ENCODE results near the gene SPON2. TPM values are rescaled to one million over a fixed set of nuclear protein-coding genes. Genes with fewer than 3 reads are reported as not detected.

Gene SPON2
- total RNA-seq, 1 experiment from 2014 or later: 0.54 TPM

DNA sequence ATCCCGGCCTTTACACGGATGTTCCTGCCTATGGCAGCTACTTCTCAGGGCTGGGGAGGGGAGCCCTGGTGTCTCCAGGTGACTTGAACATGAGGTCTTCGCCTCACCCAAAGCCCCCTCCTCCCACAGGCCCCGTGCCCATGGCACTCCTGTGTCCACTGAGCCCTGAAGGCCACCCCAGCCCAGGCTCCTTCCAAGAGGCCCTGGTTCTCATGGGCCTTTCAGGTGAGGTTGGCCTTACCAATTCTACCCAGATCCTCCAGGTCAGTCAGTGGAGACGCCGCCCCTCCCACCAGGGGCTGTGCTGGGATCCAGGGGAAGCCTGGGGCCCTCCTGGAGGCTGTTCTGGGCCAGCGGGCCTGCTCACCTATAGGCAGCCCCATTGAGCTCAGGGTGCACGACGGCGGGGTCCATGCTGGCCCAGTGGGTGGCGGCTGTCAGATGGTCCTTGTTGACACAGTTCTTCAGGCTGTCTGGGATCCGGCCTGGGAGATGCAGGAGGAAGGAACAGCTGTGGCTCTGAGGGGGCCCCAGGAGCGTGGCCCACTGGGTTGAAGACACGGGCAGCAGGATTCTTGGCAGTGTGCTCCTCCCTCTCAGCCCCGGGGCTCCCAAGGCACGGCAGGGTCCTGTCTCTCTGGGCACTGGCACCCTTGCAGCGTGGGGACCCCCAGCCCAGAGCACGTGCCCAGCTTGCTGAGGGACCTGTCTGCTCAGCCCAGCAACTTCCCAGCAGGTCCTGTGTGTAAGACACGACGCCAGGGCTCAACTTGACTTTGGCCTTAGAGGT lies 40.4 kb upstream of the SPON2 start:
- ChIA-PET POLR2A (no interaction called here), CTCF (no interaction called here)
- BruUV-seq (replicated peaks): no TSS peak
- DNase-seq (ENCODE audit: unreplicated experiment): no peak
- Mint-ChIP-seq H3K27ac (ENCODE audit: low read depth, unreplicated experiment) (no peak overlapping the region), H3K4me1 (ENCODE audit: insufficient read depth, unreplicated experiment) (no peaks in the 10 kb centered on the region), H3K27me3 (ENCODE audit: insufficient read depth, unreplicated experiment) (no peaks in the 10 kb centered on the region), H3K36me3 (ENCODE audit: insufficient read depth, unreplicated experiment) (peaks cover 35% of the 10 kb centered on the region), H3K9me3 (ENCODE audit: unreplicated experiment) (no peaks in the 10 kb centered on the region), H3K4me3 (ENCODE audit: unreplicated experiment) (no peak overlapping the region)
- TF ChIP-seq CTCF (IDR thresholded peaks at IDR 0.05; ENCODE audit: unreplicated experiment): no peak
- intact Hi-C loops (cut with micrococcal nuclease): no loop called here

DNA sequence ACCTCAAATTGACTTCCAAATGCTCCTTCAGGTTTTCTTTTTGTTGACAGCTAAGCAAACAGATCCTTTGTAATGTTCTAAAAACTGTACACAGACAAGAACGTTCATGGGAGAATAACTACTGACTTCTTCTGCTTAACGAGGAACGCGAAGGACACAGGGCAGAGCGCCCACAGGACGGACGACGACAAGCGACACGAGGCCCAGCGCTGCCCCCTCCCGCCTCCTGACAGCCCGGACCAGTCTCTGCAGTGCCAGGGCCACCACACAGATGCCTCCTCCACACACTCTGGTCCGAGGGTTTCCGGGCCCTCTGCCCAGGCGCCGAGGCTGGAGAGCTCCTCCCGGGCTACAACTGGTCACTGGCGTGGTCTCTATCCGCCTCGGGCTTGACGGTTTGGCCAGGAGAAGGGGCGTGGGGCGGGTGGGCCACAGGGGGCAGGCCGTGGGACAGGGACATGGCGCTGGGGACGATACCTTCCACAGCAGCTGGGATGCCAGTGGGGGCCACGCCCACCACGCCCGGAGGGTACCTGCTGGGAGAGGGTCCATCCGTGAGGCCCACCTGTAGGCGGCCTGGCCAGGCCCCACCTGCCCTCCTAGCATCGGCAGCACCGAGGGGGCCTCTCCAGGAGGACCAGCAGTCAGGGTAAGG lies 39.6 kb upstream of the SPON2 start:
- Mint-ChIP-seq H3K27me3 (ENCODE audit: insufficient read depth, unreplicated experiment) (no peaks in the 10 kb centered on the region), H3K36me3 (ENCODE audit: insufficient read depth, unreplicated experiment) (peaks cover 31% of the 10 kb centered on the region), H3K4me1 (ENCODE audit: insufficient read depth, unreplicated experiment) (no peaks in the 10 kb centered on the region), H3K9me3 (ENCODE audit: unreplicated experiment) (no peaks in the 10 kb centered on the region), H3K27ac (ENCODE audit: low read depth, unreplicated experiment) (no peak overlapping the region), H3K4me3 (ENCODE audit: unreplicated experiment) (no peak overlapping the region)
- no peak for TF ChIP-seq CTCF (IDR thresholded peaks at IDR 0.05; ENCODE audit: unreplicated experiment)
- ChIA-PET CTCF (no interaction called here), POLR2A (no interaction called here)
- intact Hi-C loops (cut with micrococcal nuclease): no loop called here
- no TSS peak for BruUV-seq (replicated peaks)
- DNase-seq (ENCODE audit: unreplicated experiment): no peak

GRCh38 chr4:1211371-1211770 lies 39.0 kb upstream of the SPON2 start:
- Mint-ChIP-seq H3K4me1 (ENCODE audit: insufficient read depth, unreplicated experiment) (no peaks in the 10 kb centered on the region), H3K4me3 (ENCODE audit: unreplicated experiment) (no peak overlapping the region), H3K27ac (ENCODE audit: low read depth, unreplicated experiment) (no peak overlapping the region), H3K27me3 (ENCODE audit: insufficient read depth, unreplicated experiment) (no peaks in the 10 kb centered on the region), H3K36me3 (ENCODE audit: insufficient read depth, unreplicated experiment) (peaks cover 31% of the 10 kb centered on the region), H3K9me3 (ENCODE audit: unreplicated experiment) (no peaks in the 10 kb centered on the region)
- ChIA-PET CTCF (no interaction called here), POLR2A (interaction anchor here (0.6 kb wide), 1 partner anchor 33 kb away, joined by 3 read pairs; no protein-coding TSS in a partner anchor)
- intact Hi-C loops (cut with micrococcal nuclease): no loop called here
- TSS peak; percentile 92 for BruUV-seq (replicated peaks)
- no peak for DNase-seq (ENCODE audit: unreplicated experiment)
- TF ChIP-seq CTCF (IDR thresholded peaks at IDR 0.05; ENCODE audit: unreplicated experiment): no peak

GRCh38 chr4:1210971-1211370 lies 38.6 kb upstream of the SPON2 start:
- ChIA-PET CTCF (no interaction called here), POLR2A (interaction anchor here (0.6 kb wide), 2 partner anchors 33 to 136 kb away, joined by 3 read pairs; no protein-coding TSS in a partner anchor)
- H3K4me3 Mint-ChIP-seq (ENCODE audit: unreplicated experiment): no peak overlapping the region
- no peaks in the 10 kb centered on the region for H3K9me3 Mint-ChIP-seq (ENCODE audit: unreplicated experiment)
- BruUV-seq (replicated peaks): no TSS peak
- no peak for TF ChIP-seq CTCF (IDR thresholded peaks at IDR 0.05; ENCODE audit: unreplicated experiment)
- peaks cover 31% of the 10 kb centered on the region for H3K36me3 Mint-ChIP-seq (ENCODE audit: insufficient read depth, unreplicated experiment)
- no peaks in the 10 kb centered on the region for H3K4me1 Mint-ChIP-seq (ENCODE audit: insufficient read depth, unreplicated experiment)
- no peaks in the 10 kb centered on the region for H3K27me3 Mint-ChIP-seq (ENCODE audit: insufficient read depth, unreplicated experiment)
- intact Hi-C loops (cut with micrococcal nuclease): no loop called here
- H3K27ac Mint-ChIP-seq (ENCODE audit: low read depth, unreplicated experiment): no peak overlapping the region
- no peak for DNase-seq (ENCODE audit: unreplicated experiment)

All from MCF 10A (cell line).